ENCODE measurements around the gene DDI1. TPM values are rescaled to one million over a fixed set of nuclear protein-coding genes. Genes with fewer than 3 reads are reported as not detected.
"Not testable (repeated sequence)": the region's sequence is repeated elsewhere in the genome, so short reads cannot be mapped to it uniquely, and the experiment has no call there.

The DDI1 gene
- total and polyA plus RNA-seq, 12 donors = not detected

DNA sequence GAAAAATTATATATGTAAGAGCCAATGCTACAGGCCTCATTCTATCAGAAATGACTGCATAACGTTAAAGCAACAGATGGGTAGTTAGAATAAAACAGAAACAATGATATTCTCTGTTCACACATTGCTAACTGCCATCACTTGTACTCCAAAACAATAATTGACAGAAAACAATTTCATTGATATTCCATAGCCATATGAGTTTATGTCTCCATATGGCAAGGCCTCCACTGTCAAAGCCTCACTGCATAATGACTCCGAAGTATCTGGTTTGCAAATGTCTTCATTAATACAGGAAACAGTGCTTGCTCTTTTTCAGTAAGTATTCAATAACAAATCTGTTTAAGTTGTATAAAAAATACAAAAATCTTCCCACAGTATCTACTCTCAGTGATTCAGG lies 9.9 kb downstream of the DDI1 start:
- no peak for ATAC-seq
- intact Hi-C loops (cut with DNase I) = no loop called here
- WGBS, 2 donors = 94 to 97% methylated on average over 2 of the region's 2 CpGs
- H3K27me3 ChIP-seq = no peaks in the 10 kb centered on the region
- H3K9me3 ChIP-seq = peaks cover 0 to 5% (median 0%) of the 10 kb centered on the region in 11 donors
- no peak overlapping the region for H3K4me3 ChIP-seq
- no peaks in the 10 kb centered on the region for H3K4me1 ChIP-seq
- no peak for DNase-seq
- TF ChIP-seq, protein P1, sequence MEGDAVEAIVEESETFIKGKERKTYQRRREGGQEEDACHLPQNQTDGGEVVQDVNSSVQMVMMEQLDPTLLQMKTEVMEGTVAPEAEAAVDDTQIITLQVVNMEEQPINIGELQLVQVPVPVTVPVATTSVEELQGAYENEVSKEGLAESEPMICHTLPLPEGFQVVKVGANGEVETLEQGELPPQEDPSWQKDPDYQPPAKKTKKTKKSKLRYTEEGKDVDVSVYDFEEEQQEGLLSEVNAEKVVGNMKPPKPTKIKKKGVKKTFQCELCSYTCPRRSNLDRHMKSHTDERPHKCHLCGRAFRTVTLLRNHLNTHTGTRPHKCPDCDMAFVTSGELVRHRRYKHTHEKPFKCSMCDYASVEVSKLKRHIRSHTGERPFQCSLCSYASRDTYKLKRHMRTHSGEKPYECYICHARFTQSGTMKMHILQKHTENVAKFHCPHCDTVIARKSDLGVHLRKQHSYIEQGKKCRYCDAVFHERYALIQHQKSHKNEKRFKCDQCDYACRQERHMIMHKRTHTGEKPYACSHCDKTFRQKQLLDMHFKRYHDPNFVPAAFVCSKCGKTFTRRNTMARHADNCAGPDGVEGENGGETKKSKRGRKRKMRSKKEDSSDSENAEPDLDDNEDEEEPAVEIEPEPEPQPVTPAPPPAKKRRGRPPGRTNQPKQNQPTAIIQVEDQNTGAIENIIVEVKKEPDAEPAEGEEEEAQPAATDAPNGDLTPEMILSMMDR (IDR thresholded peaks at IDR 0.05) = no peak
- H3K36me3 ChIP-seq = no peaks in the 10 kb centered on the region
- no peak overlapping the region for H3K27ac ChIP-seq

DNA sequence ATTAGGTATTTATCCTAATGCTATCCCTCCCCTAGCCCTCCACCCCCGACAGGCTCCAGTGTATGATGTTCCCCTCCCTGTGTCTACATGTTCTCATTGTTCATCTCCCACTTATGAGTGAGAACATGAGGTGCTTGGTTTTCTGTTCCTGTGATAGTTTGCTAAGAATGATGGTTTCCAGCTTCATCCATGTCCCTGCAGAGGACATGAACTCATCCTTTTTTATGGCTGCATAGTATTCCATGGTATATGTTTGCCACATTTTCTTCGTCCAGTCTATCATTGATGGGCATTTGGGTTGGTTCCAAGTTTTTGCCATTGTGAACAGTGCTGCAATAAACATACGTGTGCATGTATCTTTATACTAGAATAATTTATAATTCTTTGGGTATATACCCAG lies 10.4 kb downstream of the DDI1 start:
- DNase-seq; H3K27ac ChIP-seq; intact Hi-C loops (cut with DNase I); ATAC-seq; H3K4me3 ChIP-seq; H3K4me1 ChIP-seq; H3K9me3 ChIP-seq; H3K36me3 ChIP-seq; H3K27me3 ChIP-seq: not testable (repeated sequence)
- 95 to 96% methylated on average over 3 of the region's 3 CpGs for WGBS, 2 donors

DNA sequence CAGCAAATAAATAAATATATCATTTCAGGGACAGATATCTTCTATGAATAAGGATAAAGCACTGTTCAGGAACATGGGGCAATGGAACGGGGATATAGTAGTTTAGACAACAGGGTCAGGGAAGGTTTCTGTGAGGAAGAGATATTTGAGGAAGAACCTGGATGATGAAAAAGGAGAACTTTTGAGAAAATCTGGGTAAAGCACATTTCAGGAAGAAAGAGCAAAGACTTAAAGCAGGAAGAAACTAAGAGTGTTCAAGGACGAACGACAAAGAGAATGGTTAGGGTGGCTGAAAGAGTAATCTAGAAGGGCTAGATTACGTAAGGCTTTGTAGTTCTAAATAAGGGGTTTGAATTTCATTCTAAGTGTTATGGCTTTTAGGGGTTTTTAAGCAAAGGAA lies 12.7 kb downstream of the DDI1 start:
- DNase-seq (no peak), ATAC-seq (no peak)
- no peak overlapping the region for H3K4me3 ChIP-seq
- TF ChIP-seq, protein P1 (IDR thresholded peaks at IDR 0.05) = no peak
- WGBS, 2 donors = 89 to 90% methylated on average over 4 of the region's 4 CpGs
- H3K4me1 ChIP-seq = peaks cover 0 to 11% (median 0%) of the 10 kb centered on the region in 9 donors
- H3K27ac ChIP-seq = no peak overlapping the region
- intact Hi-C loops (cut with DNase I) = no loop called here
- H3K9me3 ChIP-seq = peaks cover 0 to 5% (median 0%) of the 10 kb centered on the region in 11 donors
- H3K27me3 ChIP-seq = no peaks in the 10 kb centered on the region
- H3K36me3 ChIP-seq = no peaks in the 10 kb centered on the region

DNA sequence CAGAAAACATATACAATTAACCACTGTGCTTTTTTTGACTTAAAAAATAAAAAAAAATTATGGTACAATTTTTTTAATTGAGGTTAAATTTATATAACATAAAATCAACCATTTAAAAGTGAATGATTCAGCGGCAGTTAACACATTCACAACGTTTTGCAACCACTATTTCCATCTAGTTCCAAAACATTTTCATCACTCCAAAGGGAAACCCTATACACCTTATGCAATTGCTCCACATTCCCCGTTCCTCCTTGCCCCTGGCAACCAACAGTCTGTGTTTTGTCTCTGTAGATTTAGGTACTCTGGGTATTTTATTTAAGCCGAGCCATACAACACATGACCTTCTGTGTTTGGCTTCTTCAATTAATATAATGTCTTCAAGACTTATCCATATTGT lies 15.3 kb downstream of the DDI1 start:
- intact Hi-C loops (cut with DNase I) = no loop called here
- no peak overlapping the region for H3K27ac ChIP-seq
- DNase-seq (no peak), ATAC-seq (no peak)
- 86% methylated on average over 4 of the region's 4 CpGs for WGBS, 2 donors
- H3K36me3 ChIP-seq = no peaks in the 10 kb centered on the region
- peaks cover 0 to 3% (median 0%) of the 10 kb centered on the region in 11 donors for H3K9me3 ChIP-seq
- peaks cover 0 to 12% (median 0%) of the 10 kb centered on the region in 9 donors for H3K4me1 ChIP-seq
- no peaks in the 10 kb centered on the region for H3K27me3 ChIP-seq
- no peak overlapping the region for H3K4me3 ChIP-seq
- TF ChIP-seq, protein P1 (IDR thresholded peaks at IDR 0.05) = no peak

DNA sequence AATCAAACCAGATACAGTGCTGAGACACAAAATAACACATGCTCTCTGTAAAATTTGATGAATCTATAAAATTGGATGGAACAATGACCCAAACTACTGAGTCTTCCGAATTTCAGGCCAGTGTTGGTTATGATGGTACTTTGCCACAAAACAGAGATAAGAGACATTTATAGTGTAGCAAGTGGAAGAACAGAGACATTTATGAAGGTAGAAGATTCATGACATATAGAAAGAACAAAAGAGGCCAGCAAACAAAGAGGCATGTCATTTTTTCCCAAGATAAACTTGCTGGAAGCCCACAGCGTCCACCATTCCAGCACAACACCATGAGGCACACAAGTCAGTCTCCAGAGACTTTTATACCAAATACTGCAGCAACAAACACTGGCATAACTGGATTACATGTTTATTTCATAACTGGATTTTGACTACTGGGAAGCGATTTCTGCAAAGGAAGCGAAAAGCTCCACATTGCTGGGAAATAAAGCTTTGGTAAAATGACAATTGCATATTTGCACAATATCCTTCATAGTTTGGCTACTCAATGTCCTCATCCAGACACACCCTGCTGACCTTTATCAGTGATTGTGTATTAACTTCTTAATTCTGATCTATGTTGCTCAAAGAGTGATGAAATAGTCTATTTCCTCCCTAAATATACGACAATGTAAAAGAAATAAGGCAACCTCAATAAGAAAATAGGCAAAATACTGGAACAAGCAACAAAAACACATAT lies 17.5 kb downstream of the DDI1 start:
- intact Hi-C loops (cut with DNase I) = no loop called here
- Histone ChIP-seq H3K27me3 (no peaks in the 10 kb centered on the region), H3K27ac (no peak overlapping the region), H3K4me3 (no peak overlapping the region), H3K9me3 (no peaks in the 10 kb centered on the region), H3K4me1 (peaks cover 0 to 12% (median 0%) of the 10 kb centered on the region in 9 donors), H3K36me3 (no peaks in the 10 kb centered on the region)
- ATAC-seq (peak in 1 of 8 donors; percentile 64), DNase-seq (no peak)
- 84 to 89% methylated on average over 5 of the region's 5 CpGs for WGBS, 2 donors
- TF ChIP-seq, protein P1 (IDR thresholded peaks at IDR 0.05) = no peak
